ENCODE measurements around the gene MAST3.
"Not testable (repeated sequence)": the region's sequence is repeated elsewhere in the genome, so short reads cannot be mapped to it uniquely, and the experiment has no call there.

The MAST3 gene

GRCh38 chr19:18157465-18158063 lies 60.0 kb downstream of the MAST3 start:
- TF ChIP-seq CTCF (IDR thresholded peaks at IDR 0.05; ENCODE audit: low read depth, low read length), result no peak
- no peak overlapping the region for H3K4me3 ChIP-seq (ENCODE audit: low read depth, low read length)

- no peak for TF ChIP-seq CTCF (IDR thresholded peaks at IDR 0.05; ENCODE audit: low read depth, low read length)
- H3K4me3 ChIP-seq (ENCODE audit: low read depth, low read length), result no peak overlapping the region
Measured at GRCh38 chr19:18158467-18158866, 60.9 kb downstream of the MAST3 start.

- H3K4me3 ChIP-seq (ENCODE audit: low read depth, low read length), result not testable (repeated sequence)
Measured at GRCh38 chr19:18159059-18159616, 61.6 kb downstream of the MAST3 start.

- TF ChIP-seq CTCF (IDR thresholded peaks at IDR 0.05; ENCODE audit: low read depth, low read length), result no peak
- H3K4me3 ChIP-seq (ENCODE audit: low read depth, low read length), result no peak overlapping the region
Measured at GRCh38 chr19:18159810-18160209, 62.2 kb downstream of the MAST3 start.

GRCh38 chr19:18160493-18160970 lies 63.0 kb downstream of the MAST3 start:
- no peak for TF ChIP-seq CTCF (IDR thresholded peaks at IDR 0.05; ENCODE audit: low read depth, low read length)
- no peak overlapping the region for H3K4me3 ChIP-seq (ENCODE audit: low read depth, low read length)

GRCh38 chr19:18160971-18161635 lies 63.5 kb downstream of the MAST3 start:
- H3K4me3 ChIP-seq (ENCODE audit: low read depth, low read length), result no peak overlapping the region
- no peak for TF ChIP-seq CTCF (IDR thresholded peaks at IDR 0.05; ENCODE audit: low read depth, low read length)

- H3K4me3 ChIP-seq (ENCODE audit: low read depth, low read length), result no peak overlapping the region
- no peak for TF ChIP-seq CTCF (IDR thresholded peaks at IDR 0.05; ENCODE audit: low read depth, low read length)
Measured at GRCh38 chr19:18161636-18162002, 64.0 kb downstream of the MAST3 start.
